Thymus (tissue), 11 donors: ENCODE measurements around the gene TSPAN17. TPM values are rescaled to one million over a fixed set of nuclear protein-coding genes. Genes with fewer than 3 reads are reported as not detected.

ENCODE experiments used
- DNase-seq, 9 donors: peaks; one replicate each; pipeline ENCODE4 v3.0.0-alpha.2; 2013; ENCODE audit warnings: low spot score in 9 of 9, low read depth in 6 of 9, missing footprints in 1 of 9
- H3K27ac ChIP-seq, 2 donors: one replicate each; pipeline ENCODE4 v1.5.1; 2013; ENCODE audit warnings: control low read depth in 1 of 2, low read depth in 1 of 2, low read length in 1 of 2, mild to moderate bottlenecking in 1 of 2, moderate library complexity in 1 of 2
- H3K27me3 ChIP-seq, 2 donors: one replicate each; pipeline ENCODE4 v1.5.1; 2013; ENCODE audit warnings: low read length in 1 of 2; ENCODE audit not compliant: control insufficient read depth in 2 of 2, insufficient read depth in 1 of 2
- H3K36me3 ChIP-seq, 2 donors: one replicate each; pipeline ENCODE4 v1.5.1; 2013; ENCODE audit warnings: low read length in 1 of 2, mild to moderate bottlenecking in 1 of 2, moderate library complexity in 1 of 2; ENCODE audit not compliant: control insufficient read depth in 2 of 2, insufficient read depth in 2 of 2
- H3K4me1 ChIP-seq, 2 donors: one replicate each; pipeline ENCODE4 v1.5.1; 2013; ENCODE audit warnings: low read length in 2 of 2; ENCODE audit not compliant: control insufficient read depth in 2 of 2, insufficient read depth in 2 of 2
- H3K4me3 ChIP-seq, 2 donors: one replicate each; pipeline ENCODE4 v1.5.1; 2013; ENCODE audit warnings: low read length in 2 of 2, control low read depth in 1 of 2, mild to moderate bottlenecking in 1 of 2
- H3K9me3 ChIP-seq, 2 donors: one replicate each; pipeline ENCODE4 v1.5.1; 2013; ENCODE audit warnings: low read length in 1 of 2, mild to moderate bottlenecking in 1 of 2; ENCODE audit not compliant: control insufficient read depth in 2 of 2, insufficient read depth in 1 of 2
- WGBS: extraction: QIAGEN DNeasy Blood & Tissue Kit; methylation state at CpG from one replicate; pipeline ENCODE4 v1.1.7; 2013; 5-methylcytosine and 5-hydroxymethylcytosine counted together
- polyA plus RNA-seq: library from polyadenylated mRNA; stranded (reverse); fragments of 200-250 nt; gene quantifications from one replicate; pipeline ENCODE4 v1.2.3, GENCODE V29; 2013
- total RNA-seq: library from RNA; stranded (reverse); fragments of 120-200 nt; gene quantifications from one replicate; pipeline ENCODE4 v1.2.4, GENCODE V29; 2013
- donor health status: healthy.

Gene TSPAN17
- total and polyA plus RNA-seq, 2 donors, result 8.0 to 26.5 TPM

GRCh38 chr5:176618783-176619182 is 28.5 kb upstream of the TSPAN17 start:
- WGBS, result 28% methylated on average over 19 of the region's 19 CpGs
- Histone ChIP-seq H3K27ac (no peak overlapping the region), H3K27me3 (peaks cover 43 to 83% of the 10 kb centered on the region in 2 donors), H3K4me1 (peaks cover 0 to 9% of the 10 kb centered on the region in 2 donors), H3K36me3 (no peaks in the 10 kb centered on the region), H3K9me3 (peaks cover 4 to 11% of the 10 kb centered on the region in 2 donors), H3K4me3 (no peak overlapping the region)
- no peak for DNase-seq

- Histone ChIP-seq H3K27ac (no peak overlapping the region), H3K4me3 (no peak overlapping the region), H3K36me3 (no peaks in the 10 kb centered on the region), H3K9me3 (peaks cover 4 to 11% of the 10 kb centered on the region in 2 donors), H3K4me1 (peaks cover 0 to 9% of the 10 kb centered on the region in 2 donors), H3K27me3 (peaks cover 43 to 83% of the 10 kb centered on the region in 2 donors)
- WGBS, result 7% methylated on average over 31 of the region's 31 CpGs
- peak in 5 of 9 donors; percentile 38 to 77 (median 59) for DNase-seq
Measured at GRCh38 chr5:176619203-176619568, 28.1 kb upstream of the TSPAN17 start.

GRCh38 chr5:176619569-176620332 is 27.5 kb upstream of the TSPAN17 start:
- Histone ChIP-seq H3K9me3 (peaks cover 4 to 11% of the 10 kb centered on the region in 2 donors), H3K4me3 (no peak overlapping the region), H3K27me3 (peaks cover 43 to 83% of the 10 kb centered on the region in 2 donors), H3K36me3 (no peaks in the 10 kb centered on the region), H3K4me1 (peaks cover 0 to 9% of the 10 kb centered on the region in 2 donors), H3K27ac (no peak overlapping the region)
- 19% methylated on average over 59 of the region's 59 CpGs for WGBS
- no peak for DNase-seq

GRCh38 chr5:176620333-176620981 is 26.8 kb upstream of the TSPAN17 start:
- Histone ChIP-seq H3K27ac (no peak overlapping the region), H3K9me3 (peaks cover 4 to 11% of the 10 kb centered on the region in 2 donors), H3K4me1 (peaks cover 0 to 9% of the 10 kb centered on the region in 2 donors), H3K4me3 (peak overlapping the region in 1 of 2 donors; percentile 10), H3K27me3 (peaks cover 43 to 86% of the 10 kb centered on the region in 2 donors), H3K36me3 (no peaks in the 10 kb centered on the region)
- no peak for DNase-seq
- WGBS, result 8% methylated on average over 32 of the region's 32 CpGs

- DNase-seq, result no peak
- H3K4me1 ChIP-seq, result peaks cover 0 to 9% of the 10 kb centered on the region in 2 donors
- peaks cover 47 to 87% of the 10 kb centered on the region in 2 donors for H3K27me3 ChIP-seq
- 63% methylated on average over 13 of the region's 13 CpGs for WGBS
- no peak overlapping the region for H3K4me3 ChIP-seq
- no peaks in the 10 kb centered on the region for H3K36me3 ChIP-seq
- H3K27ac ChIP-seq, result no peak overlapping the region
- peaks cover 4 to 11% of the 10 kb centered on the region in 2 donors for H3K9me3 ChIP-seq
Measured at GRCh38 chr5:176621661-176622079, 25.6 kb upstream of the TSPAN17 start.

GRCh38 chr5:176624142-176624541 is 23.1 kb upstream of the TSPAN17 start:
- 85% methylated on average over 4 of the region's 4 CpGs for WGBS
- Histone ChIP-seq H3K4me3 (no peak overlapping the region), H3K27me3 (peaks cover 40 to 87% of the 10 kb centered on the region in 2 donors), H3K36me3 (no peaks in the 10 kb centered on the region), H3K4me1 (peaks cover 0 to 6% of the 10 kb centered on the region in 2 donors), H3K9me3 (peaks cover 4 to 7% of the 10 kb centered on the region in 2 donors), H3K27ac (no peak overlapping the region)
- no peak for DNase-seq

- Histone ChIP-seq H3K36me3 (no peaks in the 10 kb centered on the region), H3K27me3 (peaks cover 40 to 87% of the 10 kb centered on the region in 2 donors), H3K4me1 (peaks cover 0 to 2% of the 10 kb centered on the region in 2 donors), H3K27ac (no peak overlapping the region), H3K9me3 (peaks cover 0 to 6% of the 10 kb centered on the region in 2 donors), H3K4me3 (no peak overlapping the region)
- 68% methylated on average over 9 of the region's 9 CpGs for WGBS
- no peak for DNase-seq
Measured at GRCh38 chr5:176624938-176625337, 22.3 kb upstream of the TSPAN17 start.

GRCh38 chr5:176625512-176625911 is 21.8 kb upstream of the TSPAN17 start:
- Histone ChIP-seq H3K9me3 (peaks cover 0 to 6% of the 10 kb centered on the region in 2 donors), H3K27me3 (peaks cover 40 to 87% of the 10 kb centered on the region in 2 donors), H3K4me1 (peaks cover 0 to 1% of the 10 kb centered on the region in 2 donors), H3K27ac (no peak overlapping the region), H3K36me3 (no peaks in the 10 kb centered on the region), H3K4me3 (no peak overlapping the region)
- 91% methylated on average over 2 of the region's 2 CpGs for WGBS
- no peak for DNase-seq
